HG02610 (cell line): ENCODE measurements around the gene TAS2R60.

Source experiments
- ATAC-seq: cut with Tn5 transposase; IDR thresholded peaks from one replicate; pipeline ENCODE4 v1.9.1; 2021; ENCODE audit warnings: mild to moderate bottlenecking, moderate library complexity; ENCODE audit not compliant: unreplicated experiment

TAS2R60 gene

GRCh38 chr7:143437578-143437977, 5.7 kb upstream of the TAS2R60 start:
- peak; percentile 28 for ATAC-seq

- ATAC-seq = no peak
Measured at GRCh38 chr7:143439866-143440265, 3.4 kb upstream of the TAS2R60 start.

GRCh38 chr7:143444063-143444782, 970 bp downstream of the TAS2R60 start:
- no peak for ATAC-seq

GRCh38 chr7:143444785-143445184, 1.5 kb downstream of the TAS2R60 start:
- no peak for ATAC-seq

GRCh38 chr7:143447466-143447865, 4.2 kb downstream of the TAS2R60 start:
- no peak for ATAC-seq

- no peak for ATAC-seq
Measured at GRCh38 chr7:143448429-143448828, 5.2 kb downstream of the TAS2R60 start.

- no peak for ATAC-seq
Measured at GRCh38 chr7:143449793-143450192, 6.5 kb downstream of the TAS2R60 start.

GRCh38 chr7:143451122-143451521, 7.9 kb downstream of the TAS2R60 start:
- no peak for ATAC-seq

- ATAC-seq = no peak
Measured at GRCh38 chr7:143451746-143452145, 8.5 kb downstream of the TAS2R60 start.

- no peak for ATAC-seq
Measured at GRCh38 chr7:143452495-143452894, 9.2 kb downstream of the TAS2R60 start.

GRCh38 chr7:143454091-143454680, 10.9 kb downstream of the TAS2R60 start:
- ATAC-seq = no peak

GRCh38 chr7:143455491-143455890, 12.2 kb downstream of the TAS2R60 start:
- peak; percentile 48 for ATAC-seq

- peak; percentile 29 for ATAC-seq
Measured at GRCh38 chr7:143455942-143456341, 12.7 kb downstream of the TAS2R60 start.

- no peak for ATAC-seq
Measured at GRCh38 chr7:143456992-143457793, 13.9 kb downstream of the TAS2R60 start.

GRCh38 chr7:143458263-143458662, 15.0 kb downstream of the TAS2R60 start:
- no peak for ATAC-seq

GRCh38 chr7:143458681-143459080, 15.4 kb downstream of the TAS2R60 start:
- ATAC-seq = no peak

- no peak for ATAC-seq
Measured at GRCh38 chr7:143459359-143459758, 16.1 kb downstream of the TAS2R60 start.

GRCh38 chr7:143460271-143460979, 17.2 kb downstream of the TAS2R60 start:
- ATAC-seq = no peak

GRCh38 chr7:143462045-143462444, 18.8 kb downstream of the TAS2R60 start:
- ATAC-seq = no peak

GRCh38 chr7:143463556-143463955, 20.3 kb downstream of the TAS2R60 start:
- no peak for ATAC-seq

- ATAC-seq = no peak
Measured at GRCh38 chr7:143463957-143464356, 20.7 kb downstream of the TAS2R60 start.
